Measurements from ENCODE around the gene PCYT2.

Gene PCYT2

DNA sequence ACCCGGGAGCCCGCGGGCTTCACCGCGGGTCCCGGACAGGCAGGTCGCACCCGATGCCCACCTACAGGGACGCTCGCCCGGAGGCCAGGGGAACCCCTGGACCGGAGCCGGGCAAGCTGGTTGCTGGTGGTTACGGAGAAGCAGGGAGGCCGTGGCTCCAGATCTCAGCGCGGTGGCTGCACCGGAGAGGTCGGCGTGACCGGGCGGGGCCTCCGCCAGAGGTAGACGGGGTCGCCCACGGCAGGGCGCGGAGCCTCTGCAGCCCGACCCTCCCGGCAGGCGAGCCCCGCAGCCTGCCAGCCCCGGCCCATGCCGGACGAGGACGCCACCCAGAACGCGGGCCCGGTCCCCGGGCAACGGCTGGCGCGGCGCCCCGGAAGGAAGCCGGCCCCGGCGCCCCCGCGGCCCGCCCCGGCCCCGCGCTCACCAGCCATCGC lies 341 bp downstream of the PCYT2 start:
- H3K4me3 ChIP-seq (ENCODE audit: low read depth, low read length) = peak overlapping the region; percentile 65
- no peak for DNase-seq (ENCODE audit: low read depth, low spot score)
- in situ Hi-C loops (cut with HindIII; ENCODE audit: low sequenced_read_pairs) = no loop called here
- TF ChIP-seq, protein P1, sequence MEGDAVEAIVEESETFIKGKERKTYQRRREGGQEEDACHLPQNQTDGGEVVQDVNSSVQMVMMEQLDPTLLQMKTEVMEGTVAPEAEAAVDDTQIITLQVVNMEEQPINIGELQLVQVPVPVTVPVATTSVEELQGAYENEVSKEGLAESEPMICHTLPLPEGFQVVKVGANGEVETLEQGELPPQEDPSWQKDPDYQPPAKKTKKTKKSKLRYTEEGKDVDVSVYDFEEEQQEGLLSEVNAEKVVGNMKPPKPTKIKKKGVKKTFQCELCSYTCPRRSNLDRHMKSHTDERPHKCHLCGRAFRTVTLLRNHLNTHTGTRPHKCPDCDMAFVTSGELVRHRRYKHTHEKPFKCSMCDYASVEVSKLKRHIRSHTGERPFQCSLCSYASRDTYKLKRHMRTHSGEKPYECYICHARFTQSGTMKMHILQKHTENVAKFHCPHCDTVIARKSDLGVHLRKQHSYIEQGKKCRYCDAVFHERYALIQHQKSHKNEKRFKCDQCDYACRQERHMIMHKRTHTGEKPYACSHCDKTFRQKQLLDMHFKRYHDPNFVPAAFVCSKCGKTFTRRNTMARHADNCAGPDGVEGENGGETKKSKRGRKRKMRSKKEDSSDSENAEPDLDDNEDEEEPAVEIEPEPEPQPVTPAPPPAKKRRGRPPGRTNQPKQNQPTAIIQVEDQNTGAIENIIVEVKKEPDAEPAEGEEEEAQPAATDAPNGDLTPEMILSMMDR (IDR thresholded peaks at IDR 0.05; ENCODE audit: low read depth, low read length) = no peak

DNA sequence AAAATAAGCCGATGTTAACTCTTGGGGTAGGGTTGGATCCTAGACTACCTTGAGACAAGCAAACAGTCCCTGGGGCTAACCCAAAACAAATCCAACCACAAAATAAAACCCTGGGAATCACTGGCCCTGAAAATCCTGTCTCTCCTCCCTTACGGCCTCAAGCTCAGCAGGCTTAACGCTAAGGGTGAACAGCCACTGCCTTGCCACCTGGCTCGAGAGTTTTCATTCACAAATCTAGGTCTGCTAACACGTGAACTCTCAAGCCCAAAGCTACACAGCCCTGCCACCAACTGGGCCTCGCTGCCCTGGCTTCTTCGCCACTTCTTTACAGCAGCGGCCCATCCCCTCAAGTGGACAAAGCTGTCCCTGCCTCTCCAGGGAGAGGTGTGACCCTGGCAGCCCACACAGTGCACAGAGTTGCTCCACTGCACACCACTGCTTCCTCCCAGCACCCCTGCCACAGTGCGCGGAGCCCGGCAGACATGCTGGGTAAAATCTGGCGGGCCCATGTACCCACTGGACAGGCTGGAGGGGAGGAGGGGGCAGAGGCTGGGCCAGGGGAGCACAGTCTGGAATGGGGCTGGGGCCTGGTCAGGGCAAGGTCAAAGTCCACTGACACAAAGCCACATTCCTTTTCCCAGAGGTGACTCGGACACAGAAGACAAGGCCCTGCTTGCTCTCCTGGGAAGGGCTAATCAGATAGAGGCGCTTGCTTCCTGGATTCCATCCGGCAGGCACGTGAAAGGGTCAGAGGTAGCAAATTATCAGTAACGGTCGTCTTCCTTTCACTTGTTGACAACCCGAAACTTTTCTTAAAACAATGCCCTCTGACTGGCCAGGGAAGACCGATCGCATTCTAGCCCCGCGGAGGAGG lies 996 bp downstream of the PCYT2 start:
- in situ Hi-C loops (cut with HindIII; ENCODE audit: low sequenced_read_pairs) = no loop called here
- DNase-seq (ENCODE audit: low read depth, low spot score) = no peak
- H3K4me3 ChIP-seq (ENCODE audit: low read depth, low read length) = peak overlapping the region; percentile 65
- TF ChIP-seq, protein P1 (IDR thresholded peaks at IDR 0.05; ENCODE audit: low read depth, low read length) = no peak

DNA sequence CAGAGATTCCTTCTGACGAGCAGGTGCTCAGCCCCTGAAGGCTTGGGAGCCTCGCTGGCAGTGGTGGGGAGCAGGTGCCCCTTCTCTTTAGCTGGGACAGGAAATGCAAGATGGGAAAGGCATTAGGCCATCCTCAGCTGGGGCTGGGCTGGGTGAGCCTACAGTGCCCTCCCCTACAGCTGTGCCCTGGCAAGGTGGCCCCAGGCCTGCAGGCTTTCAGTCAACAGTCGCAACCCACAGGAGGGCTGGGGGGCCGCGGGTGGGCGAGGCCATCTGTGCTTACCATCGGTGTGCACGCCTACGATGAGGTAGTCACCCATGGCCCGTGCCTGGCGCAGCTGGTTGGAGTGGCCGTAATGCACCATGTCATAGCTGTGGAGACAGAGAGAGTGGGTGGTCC lies 2.0 kb downstream of the PCYT2 start:
- H3K4me3 ChIP-seq (ENCODE audit: low read depth, low read length) = no peak overlapping the region
- no peak for DNase-seq (ENCODE audit: low read depth, low spot score)
- TF ChIP-seq, protein P1 (IDR thresholded peaks at IDR 0.05; ENCODE audit: low read depth, low read length) = no peak
- in situ Hi-C loops (cut with HindIII; ENCODE audit: low sequenced_read_pairs) = no loop called here

- no peak for DNase-seq (ENCODE audit: low read depth, low spot score)
- TF ChIP-seq, protein P1 (IDR thresholded peaks at IDR 0.05; ENCODE audit: low read depth, low read length) = no peak
- no peak overlapping the region for H3K4me3 ChIP-seq (ENCODE audit: low read depth, low read length)
- in situ Hi-C loops (cut with HindIII; ENCODE audit: low sequenced_read_pairs) = no loop called here
Measured at GRCh38 chr17:81908793-81909192, 2.4 kb downstream of the PCYT2 start.

DNA sequence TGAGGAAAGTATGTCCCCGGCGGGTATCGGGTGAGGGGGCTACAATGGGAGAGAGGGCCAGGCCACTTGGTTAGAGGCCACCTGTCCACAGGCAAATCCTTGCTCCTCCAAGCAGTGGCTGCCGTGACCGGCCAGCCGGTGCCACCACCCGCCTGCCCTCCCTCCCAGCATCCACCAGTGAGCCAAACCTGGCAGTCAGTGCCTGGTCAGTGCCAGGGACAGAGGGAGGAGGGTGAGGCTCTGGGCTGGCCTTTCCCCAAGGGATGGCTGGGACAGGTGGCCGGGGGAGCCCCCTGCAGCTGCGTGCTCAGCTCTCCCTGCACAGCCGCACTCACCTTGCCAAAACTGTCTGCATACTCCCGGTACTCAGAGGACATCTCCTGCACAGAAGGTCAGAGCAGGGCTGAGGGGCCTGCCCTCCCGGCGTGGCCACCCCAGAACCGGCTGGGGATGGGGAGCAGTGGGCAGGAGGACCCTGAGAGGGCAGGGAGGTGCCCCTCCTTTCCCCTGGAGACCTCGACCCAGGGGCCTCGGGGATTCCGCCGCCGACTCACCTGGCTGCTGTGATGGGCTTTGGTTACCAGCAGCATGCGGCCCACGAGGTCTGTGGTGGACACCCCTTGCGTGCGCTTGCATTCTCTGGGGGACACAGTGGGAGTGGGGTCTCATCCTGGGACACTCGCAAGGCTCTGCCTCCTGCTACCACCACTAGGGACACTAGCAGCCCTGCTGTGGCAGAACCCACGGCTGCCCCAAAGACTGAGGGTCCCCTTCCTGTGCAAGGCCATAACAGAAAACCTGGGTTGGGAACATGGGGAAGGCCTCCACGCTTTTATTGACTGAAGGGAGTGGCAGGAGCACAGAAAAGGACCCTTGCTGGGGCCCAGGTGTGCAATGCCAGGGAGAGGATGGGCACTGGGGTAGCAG lies 3.7 kb downstream of the PCYT2 start:
- in situ Hi-C loops (cut with HindIII; ENCODE audit: low sequenced_read_pairs) = no loop called here
- TF ChIP-seq, protein P1 (IDR thresholded peaks at IDR 0.05; ENCODE audit: low read depth, low read length) = peak; percentile 14
- DNase-seq (ENCODE audit: low read depth, low spot score) = no peak

GRCh38 chr17:81906476-81907218 lies 4.6 kb downstream of the PCYT2 start:
- TF ChIP-seq, protein P1 (IDR thresholded peaks at IDR 0.05; ENCODE audit: low read depth, low read length) = no peak
- in situ Hi-C loops (cut with HindIII; ENCODE audit: low sequenced_read_pairs) = no loop called here
- H3K4me3 ChIP-seq (ENCODE audit: low read depth, low read length) = no peak overlapping the region
- DNase-seq (ENCODE audit: low read depth, low spot score) = no peak

More for the DNA sequence above, 3.7 kb downstream of the PCYT2 start:
- H3K4me3 ChIP-seq (ENCODE audit: low read depth, low read length) = no peak overlapping the region

All from astrocyte of the spinal cord (primary cell).